Psoas muscle (tissue), 8 donors: ENCODE measurements around the gene MAGT1. TPM values are rescaled to one million over a fixed set of nuclear protein-coding genes. Genes with fewer than 3 reads are reported as not detected.

Experiments
- ATAC-seq, 4 donors: fragments of 200-7000 bp; cut with Tn5 transposase; one replicate each; pipeline ENCODE4 v1.9.1; 2020; ENCODE audit warnings: moderate library complexity in 3 of 4, mild to moderate bottlenecking in 2 of 4
- DNase-seq, 2 donors: peaks; one replicate each; pipeline ENCODE4 v3.0.0-alpha.2; 2020
- H3K27ac ChIP-seq: fragments of 200-600 bp; one replicate; pipeline ENCODE4 v1.8.0; 2022
- H3K27me3 ChIP-seq, 3 donors: fragments of 200-600 bp in 1 of 3; one replicate each; pipeline versions ENCODE4 v1.6.1 to v1.8.0; 2013 to 2022; ENCODE audit warnings: low read length in 2 of 3, mild to moderate bottlenecking in 2 of 3, moderate library complexity in 1 of 3; ENCODE audit not compliant: insufficient read depth in 3 of 3
- H3K36me3 ChIP-seq, 2 donors: fragments of 200-600 bp in 1 of 2; one replicate each; pipeline versions ENCODE4 v1.6.1 to v1.8.0; 2013 to 2022; ENCODE audit warnings: low read depth in 1 of 2, mild to moderate bottlenecking in 1 of 2, moderate library complexity in 1 of 2; ENCODE audit not compliant: insufficient read depth in 1 of 2
- H3K4me1 ChIP-seq: fragments of 200-600 bp; one replicate; pipeline ENCODE4 v1.8.0; 2022
- H3K4me3 ChIP-seq: fragments of 200-600 bp; one replicate; pipeline ENCODE4 v1.8.0; 2022; ENCODE audit warnings: mild to moderate bottlenecking
- H3K9me3 ChIP-seq: fragments of 200-600 bp; one replicate; pipeline ENCODE4 v1.8.0; 2022
- CTCF ChIP-seq: fragments of 200-600 bp; IDR thresholded peaks from one replicate; pipeline ENCODE4 v1.8.0; 2022; ENCODE audit warnings: antibody characterized with exemption
- WGBS, 3 donors: extraction: QIAGEN DNeasy Blood & Tissue Kit; methylation state at CpG; one replicate each; pipeline versions ENCODE4 v1.1.6 to v1.1.7; 2013; 5-methylcytosine and 5-hydroxymethylcytosine counted together
- intact Hi-C, 2 donors: fragments of 100-400 bp; cut with DNase I; formaldehyde crosslinking; loops; one replicate each; pipeline versions ENCODE4 v1.11.0 to v1.14.2; 2022
- polyA plus RNA-seq, 3 donors: library from polyadenylated mRNA; stranded (reverse); fragments of 200-250 nt; gene quantifications; one replicate each; pipeline ENCODE4 v1.2.3, GENCODE V29; 2013
- total RNA-seq, 4 donors: library from RNA; stranded (reverse); fragmentation: NEBNext Ultra II Directional in 2 of 4; extraction: Animal tissue kit (Norgen Biotek cat#: 25700) in 2 of 4; gene quantifications; one replicate each; pipeline versions ENCODE4 v1.2.1 to v1.2.4, GENCODE V29; 2021 to 2023
- donor health status: healthy with polysubstance abuse.
- donor health status: DM: no; HTN: no; CAD: no; lungs with moderate emphysema.
- donor health status: Bipolar disorder and iron deficiency.
- donor health status: healthy.
- donor health status: DM: yes; HTN: yes; CAD: no.
- donor health status: DM: no; HTN: no; CAD: no.
- donor health status: DM: no; HTN: no; CAD: no.
- donor health status: DM: yes; HTN: yes; CAD: no.

The MAGT1 gene
- total and polyA plus RNA-seq, 7 donors: 12.6 to 30.7 (median 23.6) TPM

DNA sequence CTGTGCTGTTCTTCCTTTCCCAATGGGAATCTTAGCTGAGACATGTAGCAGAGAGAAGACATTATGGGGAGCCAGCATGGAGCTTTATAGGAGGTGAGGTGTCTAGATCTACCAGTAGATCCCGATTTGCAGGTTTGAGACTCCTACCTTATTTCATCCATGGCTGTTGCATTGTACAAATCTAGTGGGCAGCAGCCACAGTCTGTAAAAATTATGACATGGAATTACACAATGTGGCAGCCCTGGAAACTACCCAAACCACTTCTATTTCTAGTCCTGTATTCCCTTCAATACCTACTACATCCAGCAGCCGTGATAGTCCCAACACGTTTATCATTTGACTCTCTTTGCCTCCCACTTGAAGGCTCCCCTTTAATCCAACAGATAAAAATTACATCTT lies 23.3 kb upstream of the MAGT1 start:
- Histone ChIP-seq H3K4me3 (no peak overlapping the region), H3K36me3 (no peaks in the 10 kb centered on the region), H3K27me3 (no peaks in the 10 kb centered on the region), H3K4me1 (no peaks in the 10 kb centered on the region), H3K9me3 (no peaks in the 10 kb centered on the region), H3K27ac (no peak overlapping the region)
- intact Hi-C loops: loop anchor here (10.0 kb wide), 2 partner anchors 106 to 176 kb away; no protein-coding TSS in a partner anchor
- 36 to 59% (median 47%) methylated on average over 3 of the region's 3 CpGs for WGBS, 3 donors
- no peak for TF ChIP-seq CTCF
- ATAC-seq: peak in 3 of 4 donors; percentile 76 to 89 (median 87)
- no peak for DNase-seq

- peaks cover 4% of the 10 kb centered on the region for H3K4me1 ChIP-seq
- WGBS, 3 donors: 40 to 63% (median 60%) methylated on average over 2 of the region's 2 CpGs
- intact Hi-C loops: loop anchor here (10.0 kb wide), 2 partner anchors 107 to 177 kb away; no protein-coding TSS in a partner anchor
- H3K36me3 ChIP-seq: no peaks in the 10 kb centered on the region
- TF ChIP-seq CTCF: no peak
- no peaks in the 10 kb centered on the region for H3K9me3 ChIP-seq
- no peak overlapping the region for H3K27ac ChIP-seq
- DNase-seq (no peak), ATAC-seq (no peak)
- H3K4me3 ChIP-seq: no peak overlapping the region
- no peaks in the 10 kb centered on the region for H3K27me3 ChIP-seq
Measured at GRCh38 chrX:77917294-77917933, 22.2 kb upstream of the MAGT1 start.

GRCh38 chrX:77910108-77910840 lies 15.0 kb upstream of the MAGT1 start, which contains the start of gene ATP7A:
Gene ATP7A, plus strand, starts transcription at chrX:77910693. Its CDS starts 60,949 bp downstream, at chrX:77971642.
- ATAC-seq (peak; percentile 96 to 98 (median 97)), DNase-seq (peak; percentile 89 to 94)
- intact Hi-C loops: loop anchor here (10.0 kb wide), 2 partner anchors 115 to 185 kb away; no protein-coding TSS in a partner anchor
- H3K36me3 ChIP-seq: peaks cover 0 to 5% of the 10 kb centered on the region in 2 donors
- H3K4me3 ChIP-seq: peak within 1 kb of the TSS; percentile 69
- H3K4me1 ChIP-seq: peaks cover 10% of the 10 kb centered on the region
- peak; percentile 43 for TF ChIP-seq CTCF
- WGBS, 3 donors: 1 to 21% (median 2%) methylated on average over 21 to 36 of the region's 36 CpGs
- H3K9me3 ChIP-seq: no peaks in the 10 kb centered on the region
- peak within 1 kb of the TSS; percentile 77 for H3K27ac ChIP-seq
- no peaks in the 10 kb centered on the region for H3K27me3 ChIP-seq

GRCh38 chrX:77901506-77901905 lies 6.3 kb upstream of the MAGT1 start:
- intact Hi-C loops: no loop called here
- Histone ChIP-seq H3K27ac (no peak overlapping the region), H3K4me3 (peak overlapping the region; percentile 72), H3K36me3 (peaks cover 0 to 40% of the 10 kb centered on the region in 2 donors), H3K9me3 (no peaks in the 10 kb centered on the region), H3K4me1 (peaks cover 6% of the 10 kb centered on the region), H3K27me3 (no peaks in the 10 kb centered on the region)
- WGBS, 3 donors: 64 to 70% (median 68%) methylated on average over 5 of the region's 5 CpGs
- ATAC-seq: no peak
- no peak for DNase-seq
- no peak for TF ChIP-seq CTCF
